ENCODE results near the gene ADGRL2. TPM values are rescaled to one million over a fixed set of nuclear protein-coding genes. Genes with fewer than 3 reads are reported as not detected.

The ADGRL2 gene
- polyA plus RNA-seq, 1 donor (not counting 4 experiments of a cell fraction or from before 2014, with no cell fraction given): 6.6 TPM

DNA sequence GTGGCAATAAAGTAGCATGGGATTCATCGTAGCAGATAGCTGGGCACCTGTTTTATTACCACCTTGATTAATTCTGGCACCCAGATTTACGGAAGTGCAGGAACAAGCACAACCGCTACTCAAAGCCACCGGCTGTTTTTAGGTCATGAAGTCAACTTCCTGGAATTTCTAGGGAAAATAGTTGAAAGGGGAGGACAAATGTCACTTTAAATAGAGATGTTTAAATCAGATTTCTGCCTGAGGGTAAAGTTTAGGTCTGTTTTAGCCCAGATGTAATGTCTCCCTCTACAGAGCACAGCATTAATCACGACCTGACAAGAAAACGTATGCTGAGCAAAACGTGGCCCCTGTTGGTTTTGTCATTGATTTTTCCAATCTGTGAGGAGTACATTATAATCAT is 8.0 kb downstream of the ADGRL2 start:
- no peak overlapping the region for H2AFZ ChIP-seq (ENCODE audit: control insufficient read depth, low read length)
- FAIRE-seq (no peak), DNase-seq (ENCODE audit: low read depth, low spot score) (no peak)
- no peaks in the 10 kb centered on the region for H3K4me1 ChIP-seq (ENCODE audit: control insufficient read depth, extremely low read depth, insufficient read depth, low read length)
- no peaks in the 10 kb centered on the region for H3K9me1 ChIP-seq (ENCODE audit: control insufficient read depth, extremely low read depth, insufficient read depth, low read length)
- no peaks in the 10 kb centered on the region for H3K36me3 ChIP-seq (ENCODE audit: control insufficient read depth in 2 of 2, extremely low read depth in 1 of 2, insufficient read depth in 2 of 2, low read length in 2 of 2)
- H3K27ac ChIP-seq (ENCODE audit: control insufficient read depth, insufficient read depth, low read length): no peak overlapping the region
- dilution Hi-C loops (cut with MboI; ENCODE audit: extremely low pct_ligation_motif_present, low sequenced_read_pairs): no loop called here
- no peak overlapping the region for H3K4me2 ChIP-seq (ENCODE audit: control insufficient read depth, extremely low read depth, insufficient read depth, low read depth, low read length)
- no peaks in the 10 kb centered on the region for H3K79me2 ChIP-seq (ENCODE audit: control insufficient read depth, insufficient read depth, low read length)
- peaks cover 31% of the 10 kb centered on the region for H3K27me3 ChIP-seq (ENCODE audit: control insufficient read depth, extremely low read depth, insufficient read depth, low read length)
- no peak overlapping the region for H3K9ac ChIP-seq (ENCODE audit: control insufficient read depth, extremely low read depth, insufficient read depth, low read length)
- no peaks in the 10 kb centered on the region for H3K9me3 ChIP-seq (ENCODE audit: control insufficient read depth, low read depth, low read length)
- H3K4me3 ChIP-seq (ENCODE audit: control insufficient read depth in 2 of 3, extremely low read depth in 1 of 3, insufficient read depth in 2 of 3, low read depth in 1 of 3, low read length in 3 of 3): no peak overlapping the region
- TF ChIP-seq CTCF (optimal IDR thresholded peaks at IDR 0.05 in 1 of 3, IDR thresholded peaks at IDR 0.05 in 1 of 3, conservative IDR thresholded peaks at IDR 0.05 in 1 of 3; ENCODE audit: extremely low read depth in 1 of 3, insufficient read depth in 2 of 3, low read length in 3 of 3) (peak in 1 of 3 experiments; percentile 8), EZH2 (IDR thresholded peaks at IDR 0.05; ENCODE audit: low read length) (no peak)
- no peaks in the 10 kb centered on the region for H4K20me1 ChIP-seq (ENCODE audit: control insufficient read depth, extremely low read depth, insufficient read depth, low read length)

DNA sequence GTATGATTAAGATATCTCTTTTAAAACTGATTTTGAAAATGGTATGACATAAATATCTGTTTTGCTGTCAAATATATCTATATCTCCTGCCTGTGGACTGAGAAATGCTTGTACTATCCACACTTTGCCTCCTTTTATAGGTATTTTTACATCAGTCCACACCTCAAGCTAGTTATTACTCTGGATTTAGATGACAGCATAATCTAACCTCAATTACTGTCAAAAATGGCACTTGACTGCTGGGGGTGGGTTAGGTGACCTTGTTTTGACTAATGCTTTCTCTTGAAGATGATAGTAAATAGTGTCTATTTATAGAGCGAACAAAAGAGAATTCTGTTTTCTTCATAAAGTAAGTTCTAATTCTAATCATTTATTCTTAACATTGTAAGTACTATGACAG is 9.1 kb downstream of the ADGRL2 start:
- H3K36me3 ChIP-seq (ENCODE audit: control insufficient read depth in 2 of 2, extremely low read depth in 1 of 2, insufficient read depth in 2 of 2, low read length in 2 of 2): no peaks in the 10 kb centered on the region
- no peaks in the 10 kb centered on the region for H3K9me3 ChIP-seq (ENCODE audit: control insufficient read depth, low read depth, low read length)
- H3K27me3 ChIP-seq (ENCODE audit: control insufficient read depth, extremely low read depth, insufficient read depth, low read length): peaks cover 21% of the 10 kb centered on the region
- H3K9me1 ChIP-seq (ENCODE audit: control insufficient read depth, extremely low read depth, insufficient read depth, low read length): no peaks in the 10 kb centered on the region
- no peaks in the 10 kb centered on the region for H4K20me1 ChIP-seq (ENCODE audit: control insufficient read depth, extremely low read depth, insufficient read depth, low read length)
- H3K27ac ChIP-seq (ENCODE audit: control insufficient read depth, insufficient read depth, low read length): no peak overlapping the region
- no peak overlapping the region for H3K4me3 ChIP-seq (ENCODE audit: control insufficient read depth in 2 of 3, extremely low read depth in 1 of 3, insufficient read depth in 2 of 3, low read depth in 1 of 3, low read length in 3 of 3)
- H3K9ac ChIP-seq (ENCODE audit: control insufficient read depth, extremely low read depth, insufficient read depth, low read length): no peak overlapping the region
- TF ChIP-seq EZH2 (IDR thresholded peaks at IDR 0.05; ENCODE audit: low read length): no peak
- TF ChIP-seq CTCF (optimal IDR thresholded peaks at IDR 0.05 in 1 of 3, IDR thresholded peaks at IDR 0.05 in 1 of 3, conservative IDR thresholded peaks at IDR 0.05 in 1 of 3; ENCODE audit: extremely low read depth in 1 of 3, insufficient read depth in 2 of 3, low read length in 3 of 3): no peak
- DNase-seq (ENCODE audit: low read depth, low spot score) (no peak), FAIRE-seq (no peak)
- no peak overlapping the region for H3K4me2 ChIP-seq (ENCODE audit: control insufficient read depth, extremely low read depth, insufficient read depth, low read depth, low read length)
- no peak overlapping the region for H2AFZ ChIP-seq (ENCODE audit: control insufficient read depth, low read length)
- no peaks in the 10 kb centered on the region for H3K79me2 ChIP-seq (ENCODE audit: control insufficient read depth, insufficient read depth, low read length)
- dilution Hi-C loops (cut with MboI; ENCODE audit: extremely low pct_ligation_motif_present, low sequenced_read_pairs): no loop called here
- H3K4me1 ChIP-seq (ENCODE audit: control insufficient read depth, extremely low read depth, insufficient read depth, low read length): no peaks in the 10 kb centered on the region

Measured in keratinocyte (primary cell).